GM21737 (cell line): ENCODE results near the gene RYR1.

Experiments used
- ATAC-seq: cut with Tn5 transposase; IDR thresholded peaks from one replicate; pipeline ENCODE4 v1.9.1; 2021; ENCODE audit warnings: mild to moderate bottlenecking, moderate library complexity; ENCODE audit not compliant: unreplicated experiment

The RYR1 gene

DNA sequence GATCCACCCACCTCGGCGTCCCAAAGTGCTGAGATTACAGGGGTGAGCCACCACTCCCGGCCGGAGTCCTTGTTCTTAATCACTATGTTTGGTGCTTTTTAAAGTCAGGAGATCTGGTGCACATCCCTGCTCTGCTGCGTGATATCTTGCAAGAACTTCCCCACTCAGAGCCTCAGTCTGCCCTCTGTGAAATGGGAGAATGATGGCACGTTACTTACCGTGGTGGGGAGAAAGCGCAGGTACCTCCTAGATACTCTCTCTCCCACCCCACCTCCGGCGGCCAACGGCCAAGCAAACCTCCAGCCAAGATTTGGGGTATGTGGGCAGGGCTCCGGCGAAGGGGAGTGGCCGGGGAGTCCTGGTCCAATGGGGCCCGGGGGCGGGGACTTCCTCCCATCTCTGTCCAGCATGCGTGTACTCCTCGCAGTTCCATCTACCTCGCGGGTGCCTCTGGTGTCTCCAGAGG lies at the start of gene RYR1:
Gene RYR1 (plus strand): TSS at position 424 of the 466 bp plus-strand sequence. CDS start 139 bp downstream, outside the sequence.
- no peak for ATAC-seq

DNA sequence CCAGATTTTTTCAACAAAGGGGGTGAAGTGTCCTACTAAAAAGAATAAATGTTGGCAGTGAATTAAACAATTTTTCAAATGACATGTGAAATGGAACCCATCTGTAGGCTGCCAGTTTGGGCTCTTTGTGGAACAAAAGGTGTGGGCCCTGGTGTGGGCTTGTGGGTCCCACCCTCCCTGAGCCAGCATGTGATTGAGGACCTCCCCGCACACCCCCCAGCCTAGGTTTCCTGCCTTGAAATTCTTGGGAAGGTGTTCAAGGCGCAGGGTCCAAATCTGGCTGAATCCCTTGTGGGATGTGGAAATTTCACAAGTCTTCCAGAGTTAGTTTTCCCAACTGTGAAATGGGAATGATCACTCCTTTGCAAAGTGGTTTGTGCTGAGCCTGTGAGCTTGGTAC lies 49.7 kb upstream of the RYR1 start:
- ATAC-seq: no peak

DNA sequence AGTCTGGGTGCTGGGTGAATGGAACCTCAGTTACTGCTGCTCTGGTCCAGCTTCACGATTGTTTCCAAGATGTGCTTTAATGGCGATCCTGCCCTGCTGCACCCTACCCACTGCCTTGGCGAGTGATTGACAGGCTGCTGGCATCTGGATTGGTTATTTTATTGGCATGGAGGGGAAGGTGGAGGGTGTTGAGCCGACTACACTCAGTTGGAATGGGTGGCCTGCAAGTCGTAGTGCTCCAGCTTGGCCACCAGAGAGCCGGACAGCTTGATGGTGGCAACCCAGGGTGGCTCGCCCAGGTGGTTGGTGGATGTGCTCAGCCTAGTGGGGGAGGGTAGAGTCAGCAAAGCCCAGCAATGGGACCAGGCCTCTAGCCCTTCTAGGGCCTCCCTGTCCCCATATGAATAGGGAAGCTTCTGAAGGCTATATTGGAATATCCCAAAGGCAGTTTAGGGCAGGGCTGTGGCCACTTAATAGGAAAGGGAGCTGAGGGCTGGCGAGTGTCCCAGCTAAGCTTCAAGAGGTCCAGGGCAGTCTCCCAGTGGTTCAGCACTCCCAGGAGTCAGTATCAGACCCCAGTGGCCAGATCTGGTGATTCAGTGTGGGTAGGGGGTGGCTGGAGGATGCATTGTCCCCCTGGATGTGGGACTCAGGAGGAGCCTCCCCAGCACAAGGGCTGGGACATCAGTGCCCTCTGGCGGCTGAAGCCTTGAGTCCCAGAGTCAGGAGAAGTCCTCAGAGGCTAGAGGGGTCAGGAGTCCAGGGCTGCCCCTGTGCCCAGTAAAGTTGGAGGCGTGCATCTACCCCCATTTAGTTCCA lies 49.1 kb upstream of the RYR1 start:
- no peak for ATAC-seq

DNA sequence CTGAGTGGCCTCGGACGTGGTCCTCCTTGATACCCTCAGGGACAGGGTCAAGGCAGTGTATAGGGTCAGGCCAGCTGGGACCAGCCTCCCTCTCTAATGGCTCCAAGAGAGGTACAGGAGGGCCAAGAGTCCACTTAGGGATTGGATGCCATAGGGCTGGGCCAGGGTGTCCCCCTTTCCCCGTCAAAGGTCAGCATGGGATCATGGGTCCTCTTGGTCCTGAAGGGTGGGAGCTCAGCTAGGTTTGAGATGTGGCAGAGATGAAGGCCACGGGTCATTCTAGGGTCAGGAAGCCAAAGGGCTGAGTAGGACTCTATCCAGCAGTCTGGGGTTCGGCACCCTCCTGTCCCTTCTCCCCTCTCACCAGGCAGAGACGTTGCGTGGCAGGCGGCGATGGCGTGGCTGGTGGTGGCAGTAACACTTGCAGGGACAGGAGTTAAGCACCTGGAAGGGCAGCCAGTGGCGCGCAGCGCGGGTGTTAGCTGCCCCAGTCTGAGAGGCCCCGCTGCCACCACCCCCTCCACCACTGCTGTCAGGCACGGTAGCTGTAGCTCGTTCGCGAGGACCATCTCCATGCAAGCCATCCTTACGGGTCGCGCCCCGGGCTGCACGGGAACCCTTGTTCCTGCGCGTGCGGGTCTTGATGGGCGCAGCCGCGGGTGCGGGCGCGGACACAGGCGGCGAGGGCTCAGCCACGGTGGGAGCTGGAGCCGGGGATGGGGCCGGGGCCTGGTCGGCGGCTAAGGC lies 48.3 kb upstream of the RYR1 start:
- ATAC-seq: no peak

DNA sequence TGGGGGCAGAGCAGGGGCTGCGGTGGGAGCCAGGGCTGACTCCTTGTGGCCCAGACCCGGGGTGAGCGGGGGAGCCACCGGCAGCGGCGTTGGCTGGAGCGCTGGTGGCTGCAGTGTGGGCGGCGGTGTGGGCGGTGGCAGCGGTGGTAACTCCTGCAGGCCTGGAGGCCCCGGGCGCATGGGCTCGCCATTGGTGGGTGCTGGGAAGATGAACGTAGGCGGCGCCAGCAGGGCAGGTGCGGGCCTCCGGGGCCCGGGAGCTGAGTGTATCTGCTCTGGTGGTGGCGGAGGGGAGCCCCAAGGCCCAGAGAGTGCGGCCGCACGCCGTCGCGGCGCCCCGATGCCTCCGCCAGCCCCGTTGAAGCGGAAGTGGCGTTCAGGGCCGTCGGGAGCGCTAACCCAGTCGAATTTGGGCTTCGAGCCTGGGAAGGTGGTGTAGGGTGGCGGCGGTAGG lies 47.7 kb upstream of the RYR1 start:
- ATAC-seq: no peak

- no peak for ATAC-seq
Measured at GRCh38 chr19:38386300-38386970, 47.1 kb upstream of the RYR1 start.

DNA sequence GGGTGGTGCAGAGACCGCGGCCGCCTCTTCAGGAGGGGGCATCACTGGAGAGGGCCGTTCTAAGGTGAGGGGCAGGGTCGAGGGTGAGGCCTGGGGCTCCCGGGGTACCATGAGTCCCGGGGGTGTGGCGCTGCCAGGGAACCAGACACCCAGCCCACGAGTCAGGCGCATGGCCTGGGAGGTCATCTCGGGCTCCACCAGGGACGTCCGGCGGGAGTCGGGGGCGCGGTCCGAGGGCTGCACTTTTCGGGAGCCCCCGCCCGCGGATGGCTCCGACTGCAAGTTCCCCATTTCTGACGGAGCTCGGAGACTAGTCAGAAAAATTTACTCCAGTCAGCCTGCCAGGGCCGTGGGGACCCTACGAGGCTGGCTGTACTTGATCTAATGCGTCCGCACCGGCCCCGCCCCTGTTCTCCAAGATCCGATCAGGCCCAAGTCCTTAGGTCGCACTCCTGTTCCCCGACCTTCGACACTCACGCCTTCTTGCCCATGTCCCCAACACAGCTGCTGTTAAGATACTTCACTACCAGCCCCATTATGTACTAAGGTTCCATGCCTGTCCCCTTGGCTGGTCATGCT lies 46.4 kb upstream of the RYR1 start:
- no peak for ATAC-seq

DNA sequence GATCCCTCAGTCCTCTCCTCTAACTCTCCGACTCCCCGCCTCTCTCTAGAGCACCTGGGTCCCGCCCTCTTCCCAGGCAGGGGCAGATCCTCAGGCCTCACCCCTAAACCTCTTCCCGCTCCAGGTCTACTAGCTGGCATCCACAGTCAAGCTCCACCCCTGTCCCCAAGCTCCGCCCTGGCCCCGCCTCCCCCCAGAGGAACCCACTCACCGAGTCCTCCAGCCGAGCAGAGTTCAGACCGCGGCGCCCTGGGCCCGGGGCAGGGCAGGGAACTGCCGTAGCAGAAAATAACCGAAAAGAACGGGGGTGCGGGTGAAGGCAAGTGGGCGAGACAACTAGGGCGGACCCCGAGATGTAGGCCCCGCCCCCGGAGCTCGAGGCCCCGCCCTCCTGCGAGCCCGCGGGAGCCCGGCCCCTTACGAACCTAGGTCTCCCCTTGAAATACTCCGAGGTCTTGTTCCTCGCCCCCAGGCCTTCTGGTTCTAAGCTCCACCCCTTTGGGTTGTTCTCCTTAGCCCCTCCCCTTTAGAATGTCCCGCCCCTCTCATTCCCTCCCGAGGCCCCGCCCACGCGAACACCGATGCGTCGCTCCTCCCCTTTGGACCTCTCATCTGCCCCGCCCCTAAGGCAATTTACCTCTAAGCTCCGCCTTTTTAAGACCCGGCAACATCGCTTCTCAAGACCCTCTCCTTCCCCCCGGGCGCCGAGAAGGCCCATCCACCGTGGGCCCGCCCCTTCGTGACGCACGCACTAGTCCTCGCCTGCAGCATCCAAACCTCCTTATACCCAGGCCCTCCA lies 45.7 kb upstream of the RYR1 start, which contains the start of gene GGN:
Gene GGN (minus strand): TSS at position 485 of the 799 bp plus-strand sequence. CDS start 773 bp downstream, outside the sequence.
- ATAC-seq: peak; percentile 40

DNA sequence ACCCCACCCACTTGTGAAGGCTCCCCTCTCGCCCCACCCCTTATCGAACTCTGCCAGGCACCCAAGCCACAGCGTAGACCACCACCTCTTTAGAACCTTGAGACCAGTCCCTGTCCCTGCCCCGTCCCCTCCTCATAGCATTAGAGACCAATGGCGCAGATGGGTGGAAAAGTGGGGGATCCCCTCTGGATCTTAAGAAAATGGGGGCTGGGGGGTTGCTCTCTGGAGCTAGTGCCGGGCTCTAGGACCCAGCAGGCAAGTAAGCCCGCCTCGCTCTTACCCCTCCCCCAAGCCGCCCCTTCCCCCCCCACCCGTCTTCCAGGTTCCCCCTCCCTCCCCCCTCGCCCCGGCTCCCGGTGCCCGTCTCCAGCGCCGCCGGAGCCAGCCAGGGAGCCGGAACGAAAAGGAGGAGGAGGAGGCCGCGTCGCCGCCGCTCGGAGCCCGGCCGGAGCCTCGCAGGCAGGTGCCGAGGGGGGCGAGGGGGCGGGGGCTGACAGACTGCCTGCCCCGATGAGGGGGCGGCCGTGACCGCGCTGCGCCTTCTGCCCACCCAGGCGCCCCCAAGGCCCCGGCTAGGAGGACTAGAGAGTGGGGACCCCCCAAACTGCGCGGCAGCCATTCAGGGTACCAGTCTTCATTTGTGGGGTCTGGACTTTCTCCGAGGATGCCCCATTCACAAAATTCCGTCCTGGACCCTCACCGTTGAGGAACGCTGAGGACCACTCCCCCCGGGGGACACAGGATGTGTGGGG lies 45.0 kb upstream of the RYR1 start, which contains the start of gene SPRED3:
Gene SPRED3 (plus strand): TSS at position 349 of the 752 bp plus-strand sequence. CDS start 1,606 bp downstream, outside the sequence.
- ATAC-seq: no peak

GRCh38 chr19:38389101-38389925 lies 44.2 kb upstream of the RYR1 start:
- ATAC-seq: no peak

DNA sequence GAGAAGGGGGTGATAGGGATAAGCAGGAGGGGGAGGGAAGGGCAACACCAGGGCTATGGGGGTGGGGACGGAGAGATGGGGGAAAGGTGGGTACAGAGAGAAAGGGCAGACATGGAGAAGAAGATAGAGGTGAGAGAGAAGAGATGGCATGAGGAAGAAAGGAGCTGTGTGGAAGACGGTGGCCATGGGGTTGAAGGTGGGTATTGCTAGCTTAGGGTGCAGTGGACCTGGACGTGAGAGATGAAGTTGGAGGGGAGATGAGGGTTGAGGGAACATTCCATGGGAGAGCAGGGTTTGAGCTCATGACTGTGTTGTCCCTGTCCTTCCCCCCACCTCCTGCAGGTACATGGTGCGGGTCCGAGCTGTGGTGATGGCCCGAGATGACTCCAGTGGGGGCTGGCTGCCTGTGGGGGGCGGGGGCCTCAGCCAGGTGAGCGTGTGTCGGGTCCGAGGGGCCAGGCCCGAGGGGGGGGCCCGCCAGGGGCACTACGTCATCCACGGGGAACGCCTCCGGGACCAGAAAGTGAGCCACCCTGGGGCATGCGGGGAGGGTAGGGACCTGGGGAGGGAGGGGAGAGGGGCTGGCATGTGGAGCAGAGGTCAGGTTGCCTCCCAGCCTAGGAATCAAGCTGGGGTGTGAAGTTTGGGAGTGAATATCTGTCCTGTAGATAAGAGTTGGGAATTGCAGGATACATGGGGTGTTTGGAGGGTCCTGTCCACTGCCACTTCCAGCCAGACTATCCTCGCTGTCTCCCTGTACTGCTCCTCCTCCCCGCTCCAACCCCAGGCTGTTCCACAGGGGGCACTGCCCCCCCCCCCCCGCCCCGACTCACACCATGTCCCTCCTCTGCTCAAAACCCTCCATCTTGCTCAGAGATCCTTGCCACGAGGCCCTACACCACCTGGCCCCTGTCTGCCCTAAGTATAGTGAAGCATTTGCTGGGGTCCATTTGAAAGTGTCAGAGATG lies 43.2 kb upstream of the RYR1 start:
- ATAC-seq: no peak

DNA sequence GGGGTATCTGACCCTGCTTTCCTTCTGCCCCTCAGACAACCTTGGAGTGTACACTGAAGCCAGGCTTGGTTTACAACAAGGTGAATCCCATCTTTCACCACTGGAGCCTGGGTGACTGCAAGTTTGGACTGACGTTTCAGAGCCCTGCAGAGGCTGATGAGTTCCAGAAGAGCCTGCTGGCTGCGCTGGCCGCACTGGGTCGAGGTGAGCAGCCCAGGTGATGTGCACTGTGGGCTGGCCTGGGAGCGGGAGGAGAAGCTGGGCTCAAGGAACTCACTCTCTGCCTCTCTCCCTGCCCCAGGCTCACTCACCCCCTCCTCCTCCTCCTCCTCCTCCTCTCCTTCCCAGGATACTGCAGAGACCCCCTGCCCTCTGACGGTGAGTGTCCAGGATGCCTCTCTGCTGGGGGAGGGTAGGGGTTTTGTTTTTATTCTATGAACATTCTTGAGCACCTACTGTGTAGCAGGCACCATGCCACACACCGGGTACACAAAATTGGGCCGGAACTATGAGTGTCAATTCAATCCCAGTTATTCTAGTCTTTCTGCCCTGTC lies 41.5 kb upstream of the RYR1 start:
- no peak for ATAC-seq

GRCh38 chr19:38392707-38393308 lies 40.7 kb upstream of the RYR1 start:
- ATAC-seq: no peak

- ATAC-seq: no peak
Measured at GRCh38 chr19:38394488-38394887, 39.0 kb upstream of the RYR1 start.

- ATAC-seq: no peak
Measured at GRCh38 chr19:38395381-38396114, 37.9 kb upstream of the RYR1 start.

DNA sequence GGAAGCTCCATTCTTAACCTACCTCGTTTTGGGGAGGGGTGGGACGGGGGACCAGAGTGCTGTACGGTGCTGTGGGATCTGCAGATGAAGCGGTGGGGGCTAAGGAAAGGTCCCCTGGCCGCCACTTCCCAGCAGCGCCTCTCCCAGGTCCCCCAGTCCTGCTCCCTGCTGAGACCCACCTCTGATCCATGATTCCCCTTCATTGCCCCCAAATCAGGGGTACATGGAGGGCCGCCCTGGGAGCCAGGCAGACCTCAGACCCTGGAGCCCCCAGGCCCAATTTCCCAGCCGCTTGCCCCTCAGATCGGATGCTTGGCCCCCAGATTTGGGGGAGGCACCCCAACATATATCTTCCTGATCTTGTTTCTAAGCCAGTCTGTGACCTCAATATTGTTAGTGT lies 34.4 kb upstream of the RYR1 start:
- ATAC-seq: no peak
